GM12864 (cell line): ENCODE results near the gene VGLL4.
"Not testable (repeated sequence)": the region's sequence is repeated elsewhere in the genome, so short reads cannot be mapped to it uniquely, and the experiment has no call there.

Source experiments
- DNase-seq: peaks from one replicate; pipeline ENCODE4 v3.0.0-alpha.2; 2011; ENCODE audit warnings: low read depth
- H3K4me3 ChIP-seq: 2 replicates; pipeline ENCODE4 v1.5.1; 2011; ENCODE audit warnings: mild to moderate bottlenecking, low read depth, low read length, control low read depth
- CTCF ChIP-seq: IDR thresholded peaks from 2 replicates; pipeline ENCODE4 v1.5.1; 2011; ENCODE audit warnings: low read depth, mild to moderate bottlenecking, moderate library complexity, low read length, control low read depth, inconsistent platforms; ENCODE audit errors: missing control alignments

VGLL4 gene

GRCh38 chr3:11522953-11523571, 120.7 kb downstream of the VGLL4 start:
- DNase-seq = no peak
- TF ChIP-seq CTCF = no peak
- no peak overlapping the region for H3K4me3 ChIP-seq

GRCh38 chr3:11522398-11522715, 121.4 kb downstream of the VGLL4 start:
- TF ChIP-seq CTCF = no peak
- no peak overlapping the region for H3K4me3 ChIP-seq
- no peak for DNase-seq

GRCh38 chr3:11521167-11521566, 122.5 kb downstream of the VGLL4 start:
- H3K4me3 ChIP-seq = no peak overlapping the region
- TF ChIP-seq CTCF = no peak
- DNase-seq = no peak

DNA sequence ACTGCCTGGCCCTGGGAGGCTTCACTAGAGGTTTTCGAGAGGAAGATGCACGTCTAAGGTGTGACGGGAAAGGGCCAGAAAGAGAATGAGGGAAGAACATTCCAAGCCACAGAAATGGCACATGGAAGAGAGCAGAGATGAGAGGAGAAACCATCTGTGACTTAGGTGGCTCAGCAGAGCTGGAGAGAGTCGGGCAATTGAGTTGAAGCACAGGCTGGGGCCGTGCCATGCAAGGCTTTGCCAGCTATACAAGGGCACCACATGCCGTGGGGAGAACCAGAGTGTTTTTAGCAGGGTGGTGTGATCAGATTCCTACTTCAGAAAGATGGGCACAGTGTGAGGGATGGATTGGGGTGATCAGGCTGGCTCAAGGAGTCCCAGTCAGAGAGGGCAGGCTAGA, 126.1 kb downstream of the VGLL4 start:
- no peak overlapping the region for H3K4me3 ChIP-seq
- TF ChIP-seq CTCF = no peak
- DNase-seq = no peak

DNA sequence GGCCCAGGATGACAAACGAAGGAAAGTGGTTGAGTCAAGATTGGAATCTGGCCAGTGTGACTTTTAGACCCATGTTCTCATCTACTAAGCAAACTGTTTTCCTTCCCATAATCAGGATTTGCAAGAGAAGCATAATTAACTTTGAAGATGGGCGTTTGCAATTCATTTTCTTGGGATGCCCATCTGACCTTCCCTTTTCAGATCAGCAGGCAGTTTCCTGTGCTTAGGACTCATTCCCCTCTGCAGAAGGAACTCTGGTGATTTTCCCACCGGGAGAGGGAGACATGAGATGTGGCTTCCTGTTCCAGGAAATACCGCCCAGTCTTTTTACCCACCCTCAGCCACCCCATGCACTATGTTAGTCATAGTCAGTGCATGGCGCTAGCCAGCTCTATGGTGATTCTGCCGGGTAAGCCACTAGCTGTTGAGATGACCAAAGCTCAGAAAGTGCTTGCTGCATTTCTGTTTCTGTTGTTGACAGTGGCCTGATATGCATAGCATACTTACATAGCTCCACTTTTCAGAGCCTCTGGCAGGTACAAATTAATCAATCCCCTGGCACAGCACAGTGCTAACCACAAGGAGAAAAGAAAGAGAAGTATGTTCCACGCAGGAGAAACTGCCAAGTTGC, 129.4 kb downstream of the VGLL4 start:
- no peak for TF ChIP-seq CTCF

GRCh38 chr3:11513817-11514135, 129.9 kb downstream of the VGLL4 start:
- H3K4me3 ChIP-seq = no peak overlapping the region
- no peak for DNase-seq
- TF ChIP-seq CTCF = no peak

More for the DNA sequence above, 129.4 kb downstream of the VGLL4 start:
- no peak overlapping the region for H3K4me3 ChIP-seq
- DNase-seq = no peak

GRCh38 chr3:11513125-11513816, 130.4 kb downstream of the VGLL4 start:
- DNase-seq = not testable (repeated sequence)

GRCh38 chr3:11511606-11512005, 132.1 kb downstream of the VGLL4 start:
- not testable (repeated sequence) for DNase-seq, H3K4me3 ChIP-seq

More at GRCh38 chr3:11513125-11513816, 130.4 kb downstream of the VGLL4 start:
- not testable (repeated sequence) for H3K4me3 ChIP-seq
